Mesenchymal stem cell (in vitro differentiated cells and primary cell): Measurements from ENCODE around the gene CBFA2T2.
"Not testable (repeated sequence)": the region's sequence is repeated elsewhere in the genome, so short reads cannot be mapped to it uniquely, and the experiment has no call there.

Source experiments
- DNase-seq: peaks from one replicate; pipeline ENCODE4 v3.0.0-alpha.2; 2013
- H2AFZ ChIP-seq: one replicate; pipeline ENCODE4 v1.6.1; 2013; ENCODE audit warnings: low read depth, mild to moderate bottlenecking, control low read depth, inconsistent platforms, low read length, moderate library complexity
- H2AK5ac ChIP-seq: 2 replicates; pipeline ENCODE4 v1.6.1; 2013; ENCODE audit warnings: low read length, moderate library complexity, mild to moderate bottlenecking, inconsistent platforms; ENCODE audit not compliant: severe bottlenecking
- H2BK120ac ChIP-seq: one replicate; pipeline ENCODE4 v1.6.1; 2013; ENCODE audit warnings: low read depth, mild to moderate bottlenecking, inconsistent platforms, low read length, moderate library complexity
- H2BK12ac ChIP-seq, 2 experiments: one replicate each; pipeline ENCODE4 v1.6.1; 2013; ENCODE audit warnings: inconsistent platforms in 2 of 2, low read length in 2 of 2, mild to moderate bottlenecking in 2 of 2, moderate library complexity in 2 of 2, control low read depth in 1 of 2
- H2BK15ac ChIP-seq: one replicate; pipeline ENCODE4 v1.6.1; 2013; ENCODE audit warnings: mild to moderate bottlenecking, low read depth, inconsistent platforms; ENCODE audit not compliant: poor library complexity, severe bottlenecking
- H2BK5ac ChIP-seq: 2 replicates; pipeline ENCODE4 v1.6.1; 2013; ENCODE audit warnings: low read depth, mild to moderate bottlenecking, low read length, control low read depth, inconsistent platforms; ENCODE audit not compliant: poor library complexity, severe bottlenecking
- H3K14ac ChIP-seq, 2 experiments: one replicate each; pipeline ENCODE4 v1.6.1; 2013; ENCODE audit warnings: inconsistent platforms in 2 of 2, low read length in 2 of 2, control low read depth in 1 of 2, mild to moderate bottlenecking in 1 of 2, moderate library complexity in 1 of 2
- H3K18ac ChIP-seq, 2 experiments: one replicate each; pipeline ENCODE4 v1.6.1; 2013; ENCODE audit warnings: inconsistent platforms in 2 of 2, low read length in 2 of 2, control low read depth in 1 of 2, low read depth in 1 of 2, mild to moderate bottlenecking in 1 of 2
- H3K23ac ChIP-seq, 2 experiments: one replicate each; pipeline ENCODE4 v1.6.1; 2013; ENCODE audit warnings: inconsistent platforms in 2 of 2, low read length in 2 of 2, mild to moderate bottlenecking in 2 of 2, moderate library complexity in 2 of 2, control low read depth in 1 of 2
- H3K27ac ChIP-seq: 2 replicates; pipeline ENCODE4 v1.5.1; 2013; ENCODE audit warnings: mild to moderate bottlenecking, moderate library complexity, low read length, control low read depth, inconsistent platforms; ENCODE audit not compliant: poor library complexity, severe bottlenecking
- H3K27me3 ChIP-seq, 2 experiments: 2 replicates each; pipeline versions ENCODE4 v1.6.1 to v1.7.0; 2013; ENCODE audit warnings: low read length in 2 of 2, mild to moderate bottlenecking in 2 of 2, moderate library complexity in 2 of 2, control low read depth in 1 of 2, inconsistent platforms in 1 of 2; ENCODE audit not compliant: control insufficient read depth in 1 of 2, insufficient read depth in 1 of 2
- H3K36me3 ChIP-seq, 2 experiments: 2 replicates each; pipeline versions ENCODE4 v1.6.1 to v1.7.0; 2013; ENCODE audit warnings: low read length in 2 of 2, control low read depth in 1 of 2, inconsistent platforms in 1 of 2, low read depth in 1 of 2, mild to moderate bottlenecking in 1 of 2; ENCODE audit not compliant: insufficient read depth in 2 of 2, control insufficient read depth in 1 of 2
- H3K4ac ChIP-seq, 2 experiments: one replicate each; pipeline ENCODE4 v1.6.1; 2013; ENCODE audit warnings: inconsistent platforms in 2 of 2, low read length in 2 of 2, mild to moderate bottlenecking in 2 of 2, moderate library complexity in 2 of 2, control low read depth in 1 of 2, low read depth in 1 of 2
- H3K4me1 ChIP-seq: 2 replicates; pipeline ENCODE4 v1.6.1; 2013; ENCODE audit warnings: low read depth, low read length, control low read depth; ENCODE audit not compliant: control insufficient read depth, insufficient read depth
- H3K4me2 ChIP-seq: 2 replicates; pipeline ENCODE4 v1.6.1; 2013; ENCODE audit warnings: low read length, mild to moderate bottlenecking, inconsistent platforms; ENCODE audit not compliant: poor library complexity, severe bottlenecking
- H3K4me3 ChIP-seq, 2 experiments: 2 replicates each; pipeline versions ENCODE4 v1.5.1 to v1.7.0; 2013; ENCODE audit warnings: low read length in 2 of 2, mild to moderate bottlenecking in 2 of 2, control low read depth in 1 of 2, low read depth in 1 of 2; ENCODE audit not compliant: insufficient read depth in 1 of 2
- H3K79me1 ChIP-seq: replicated peaks from 2 replicates; pipeline ENCODE4 v1.6.1; 2013; ENCODE audit warnings: mild to moderate bottlenecking, control low read depth, low read length, inconsistent platforms; ENCODE audit not compliant: poor library complexity, severe bottlenecking
- H3K9ac ChIP-seq: 2 replicates; pipeline ENCODE4 v1.7.0; 2013; ENCODE audit warnings: mild to moderate bottlenecking, low read length, moderate library complexity
- H3K9me3 ChIP-seq: 2 replicates; pipeline ENCODE4 v1.7.0; 2013; ENCODE audit warnings: mild to moderate bottlenecking, low read length; ENCODE audit not compliant: control insufficient read depth
- H4K8ac ChIP-seq: one replicate; pipeline ENCODE4 v1.6.1; 2013; ENCODE audit warnings: inconsistent platforms, mild to moderate bottlenecking, low read length, moderate library complexity
- H4K91ac ChIP-seq: one replicate; pipeline ENCODE4 v1.6.1; 2013; ENCODE audit warnings: mild to moderate bottlenecking, low read length, inconsistent platforms
- WGBS: methylation state at CpG from one replicate; pipeline ENCODE4 v1.1.7; 2013; ENCODE audit warnings: mixed read lengths; 5-methylcytosine and 5-hydroxymethylcytosine counted together

The CBFA2T2 gene

GRCh38 chr20:33532753-33533459 is 43.0 kb downstream of the CBFA2T2 start:
- Histone ChIP-seq H3K79me1 (peaks cover 29% of the 10 kb centered on the region), H3K4me2 (no peak overlapping the region), H3K4me3 (no peak overlapping the region), H2AFZ (no peak overlapping the region), H3K27ac (no peak overlapping the region), H2BK5ac (no peak overlapping the region), H3K27me3 (no peaks in the 10 kb centered on the region), H2BK12ac (no peak overlapping the region), H3K23ac (no peak overlapping the region), H3K4ac (no peak overlapping the region), H3K14ac (no peak overlapping the region), H3K4me1 (peaks cover 6% of the 10 kb centered on the region), H3K36me3 (no peaks in the 10 kb centered on the region), H3K18ac (no peak overlapping the region), H3K9me3 (no peaks in the 10 kb centered on the region), H2AK5ac (no peak overlapping the region), H2BK15ac (no peak overlapping the region), H4K8ac (no peak overlapping the region), H3K9ac (no peak overlapping the region), H4K91ac (no peak overlapping the region), H2BK120ac (no peak overlapping the region)
- WGBS: 8% methylated on average over 1 of the region's 2 CpGs
- DNase-seq: peak; percentile 61

- H3K4me1 ChIP-seq, H3K4me3 ChIP-seq, H2BK15ac ChIP-seq, DNase-seq, H3K23ac ChIP-seq, H3K18ac ChIP-seq, H2AK5ac ChIP-seq, H2BK12ac ChIP-seq, H4K8ac ChIP-seq, H2AFZ ChIP-seq, H3K4me2 ChIP-seq, H3K14ac ChIP-seq, H2BK120ac ChIP-seq, H3K27me3 ChIP-seq, H3K9ac ChIP-seq, H3K4ac ChIP-seq, H2BK5ac ChIP-seq, H4K91ac ChIP-seq, H3K9me3 ChIP-seq, H3K27ac ChIP-seq, H3K36me3 ChIP-seq: not testable (repeated sequence)
- peaks cover 15% of the 10 kb centered on the region for H3K79me1 ChIP-seq
- 100% methylated on average over 1 of the region's 8 CpGs for WGBS
Measured at GRCh38 chr20:33535717-33536116, 45.8 kb downstream of the CBFA2T2 start.

DNA sequence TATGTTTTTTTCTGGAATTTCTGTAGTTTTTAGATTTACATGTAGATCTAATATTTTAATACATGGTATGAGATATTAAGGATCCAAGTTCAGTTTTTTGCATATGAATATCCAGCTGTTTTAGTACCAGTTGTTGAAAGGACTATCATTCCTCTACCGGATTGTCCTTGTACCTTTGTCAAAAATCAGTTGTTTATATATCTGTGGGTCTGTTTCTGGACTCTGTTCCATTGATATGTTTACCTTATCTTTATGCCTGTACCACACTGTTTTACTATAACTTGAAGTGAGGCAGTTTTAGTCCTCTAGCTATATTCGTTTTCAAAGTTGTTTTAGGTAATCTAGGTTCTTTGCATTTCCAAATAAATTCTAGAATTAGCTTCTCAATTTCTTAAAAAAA is 47.7 kb downstream of the CBFA2T2 start:
- Histone ChIP-seq H3K79me1 (peaks cover 20% of the 10 kb centered on the region), H3K27ac (no peak overlapping the region), H3K9me3 (no peaks in the 10 kb centered on the region), H2BK120ac (peak overlapping the region; percentile 19), H2AFZ (no peak overlapping the region), H3K27me3 (no peaks in the 10 kb centered on the region), H2AK5ac (no peak overlapping the region), H2BK5ac (no peak overlapping the region), H2BK15ac (no peak overlapping the region), H3K18ac (no peak overlapping the region), H3K36me3 (no peaks in the 10 kb centered on the region), H2BK12ac (no peak overlapping the region), H3K4me2 (no peak overlapping the region), H3K14ac (no peak overlapping the region), H3K4me3 (no peak overlapping the region), H4K91ac (no peak overlapping the region), H4K8ac (no peak overlapping the region), H3K23ac (no peak overlapping the region), H3K4me1 (peaks cover 5% of the 10 kb centered on the region), H3K9ac (no peak overlapping the region), H3K4ac (no peak overlapping the region)
- no peak for DNase-seq
- WGBS: 60% methylated on average over 1 of the region's 2 CpGs

DNA sequence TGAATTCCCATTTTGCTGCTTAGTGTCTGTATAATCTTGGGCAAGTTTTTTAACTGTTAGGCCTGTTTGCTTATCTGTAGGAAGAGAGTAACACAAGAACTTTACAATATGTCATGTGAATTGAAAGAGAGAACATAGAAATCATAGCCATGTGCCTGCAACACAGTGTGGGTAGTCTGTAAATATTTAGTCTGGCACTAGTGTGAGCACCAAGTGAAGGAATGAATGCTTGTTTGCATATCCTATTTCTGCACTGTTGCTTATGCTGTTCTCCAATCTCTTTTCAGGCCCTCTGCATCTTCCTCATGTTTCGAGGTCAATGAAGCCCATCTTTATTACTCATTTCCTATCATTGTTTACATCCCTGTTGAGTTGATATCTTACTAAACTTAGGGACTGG is 49.2 kb downstream of the CBFA2T2 start:
- no CpG with 5 or more reads among the region's 1 CpG for WGBS
- H3K9me3 ChIP-seq: no peaks in the 10 kb centered on the region

More for the DNA sequence above, 49.2 kb downstream of the CBFA2T2 start:
- no peaks in the 10 kb centered on the region for H3K36me3 ChIP-seq
- H2BK12ac ChIP-seq: no peak overlapping the region
- H3K27ac ChIP-seq: no peak overlapping the region
- H3K79me1 ChIP-seq: peaks cover 16% of the 10 kb centered on the region
- no peak overlapping the region for H4K91ac ChIP-seq
- H2BK5ac ChIP-seq: no peak overlapping the region
- H3K9ac ChIP-seq: no peak overlapping the region
- no peak overlapping the region for H4K8ac ChIP-seq
- H2BK120ac ChIP-seq: no peak overlapping the region
- H3K27me3 ChIP-seq: no peaks in the 10 kb centered on the region
- peak overlapping the region; percentile 9 for H3K4me2 ChIP-seq
- peaks cover 5% of the 10 kb centered on the region for H3K4me1 ChIP-seq
- no peak overlapping the region for H2BK15ac ChIP-seq
- peak; percentile 90 for DNase-seq
- H3K23ac ChIP-seq: no peak overlapping the region
- H2AK5ac ChIP-seq: no peak overlapping the region
- no peak overlapping the region for H2AFZ ChIP-seq
- no peak overlapping the region for H3K4me3 ChIP-seq
- no peak overlapping the region for H3K14ac ChIP-seq
- H3K4ac ChIP-seq: no peak overlapping the region
- no peak overlapping the region for H3K18ac ChIP-seq
